HG02623 (cell line): ENCODE measurements around the gene DYSF.
"Not testable (repeated sequence)": the region's sequence is repeated elsewhere in the genome, so short reads cannot be mapped to it uniquely, and the experiment has no call there.

ENCODE experiments used
- ATAC-seq: cut with Tn5 transposase; IDR thresholded peaks from one replicate; pipeline ENCODE4 v1.9.1; 2021; ENCODE audit warnings: moderate library complexity; ENCODE audit not compliant: unreplicated experiment

Gene DYSF

GRCh38 chr2:71633086-71633485 lies 179.7 kb downstream of the DYSF start:
- no peak for ATAC-seq

DNA sequence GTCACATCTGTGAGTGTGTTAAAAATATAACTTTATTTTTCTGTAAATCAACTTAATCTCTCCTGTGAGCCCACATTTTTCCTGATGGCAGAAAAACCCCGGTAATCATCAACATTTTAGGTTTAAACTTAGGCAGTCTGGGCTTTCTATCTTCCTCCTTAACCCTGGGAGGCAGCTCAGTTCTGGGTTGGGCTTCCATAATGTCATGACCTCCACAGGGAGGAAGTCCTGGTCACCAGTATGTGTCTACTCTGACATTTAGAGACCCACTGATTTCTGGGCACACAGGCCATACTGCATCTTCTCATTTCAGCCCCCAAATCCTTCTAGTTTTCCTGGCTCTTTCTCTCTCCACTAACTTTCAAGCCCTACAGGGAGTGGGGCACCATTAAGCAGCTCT lies 181.2 kb downstream of the DYSF start:
- ATAC-seq: no peak

DNA sequence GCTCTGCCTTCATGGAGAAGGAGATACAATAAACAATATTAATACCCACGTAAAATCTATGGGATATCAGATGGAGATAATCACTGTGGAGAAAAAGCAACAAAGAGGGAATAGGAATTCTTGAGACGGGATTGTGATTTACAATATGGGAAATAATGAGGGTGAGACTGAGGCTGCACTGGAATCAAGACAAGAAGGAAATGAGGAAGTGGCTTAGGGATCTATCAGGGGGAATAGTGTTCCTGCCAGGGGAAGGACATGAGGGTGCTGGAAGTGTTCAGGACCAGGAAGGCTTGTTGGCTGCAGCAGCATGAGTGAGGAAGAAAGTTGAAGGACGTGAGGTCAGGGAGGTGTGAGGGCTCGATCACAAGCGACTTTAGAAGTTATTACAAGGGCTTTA lies 182.4 kb downstream of the DYSF start:
- no peak for ATAC-seq

DNA sequence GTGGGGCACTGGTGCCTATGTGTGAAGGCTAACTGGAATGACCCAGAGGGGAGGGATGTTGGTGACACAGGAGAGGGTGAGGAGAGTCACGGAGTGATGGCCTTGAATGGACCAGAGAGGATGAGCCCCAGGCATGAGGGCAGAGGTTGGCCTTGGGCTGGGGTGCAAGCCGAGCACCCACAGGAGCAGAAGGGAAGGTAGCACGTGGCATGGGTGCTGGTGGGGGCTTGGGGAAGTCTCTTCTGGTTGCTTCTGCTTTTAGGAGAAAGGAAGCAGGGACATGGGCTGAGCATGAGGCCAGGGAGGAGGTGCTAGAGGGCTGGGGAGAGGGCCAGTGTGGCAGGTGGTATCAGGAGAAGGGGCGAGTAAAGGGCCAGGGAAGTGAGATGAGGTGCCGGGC lies 183.8 kb downstream of the DYSF start:
- ATAC-seq: no peak

DNA sequence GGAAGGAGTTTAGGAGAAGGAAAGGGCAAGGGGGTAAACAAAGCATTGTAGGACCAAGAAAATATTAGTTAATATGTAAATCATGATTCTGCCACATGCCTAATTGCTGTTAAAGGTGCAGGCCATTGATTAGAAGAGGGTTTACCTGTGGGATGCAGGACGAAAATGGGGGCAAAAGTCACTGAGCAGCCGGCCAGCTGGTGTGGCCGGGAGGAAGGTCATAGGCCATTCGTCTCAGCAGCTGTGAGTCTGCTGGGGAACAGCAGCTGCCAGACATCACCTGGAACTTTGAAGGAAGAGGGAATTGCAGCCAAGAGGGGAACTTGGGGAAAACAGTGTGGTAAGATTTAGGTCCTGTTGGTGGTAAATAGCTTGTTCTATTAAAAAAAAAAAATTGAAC lies 184.4 kb downstream of the DYSF start:
- ATAC-seq: no peak

DNA sequence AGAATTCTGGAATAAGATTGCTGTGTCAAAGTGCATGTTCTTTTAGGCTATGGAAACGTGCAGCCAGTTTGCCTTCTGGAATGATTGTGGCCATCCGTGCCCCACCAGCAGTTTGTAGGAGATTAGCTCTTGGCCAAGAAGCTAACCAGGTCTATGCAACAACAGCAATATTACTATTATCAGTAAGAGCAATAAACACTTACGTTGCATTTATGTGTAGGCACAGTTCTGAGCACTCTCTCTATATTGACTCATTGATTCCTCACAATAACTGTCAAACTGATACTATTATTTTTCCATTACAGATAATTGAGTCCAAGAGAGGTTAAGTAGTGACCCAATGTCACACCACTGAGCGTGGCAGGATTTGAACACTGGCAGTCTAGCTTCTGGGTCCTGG lies 186.4 kb downstream of the DYSF start:
- ATAC-seq: no peak

- ATAC-seq: no peak
Measured at GRCh38 chr2:71640489-71640888, 187.1 kb downstream of the DYSF start.

DNA sequence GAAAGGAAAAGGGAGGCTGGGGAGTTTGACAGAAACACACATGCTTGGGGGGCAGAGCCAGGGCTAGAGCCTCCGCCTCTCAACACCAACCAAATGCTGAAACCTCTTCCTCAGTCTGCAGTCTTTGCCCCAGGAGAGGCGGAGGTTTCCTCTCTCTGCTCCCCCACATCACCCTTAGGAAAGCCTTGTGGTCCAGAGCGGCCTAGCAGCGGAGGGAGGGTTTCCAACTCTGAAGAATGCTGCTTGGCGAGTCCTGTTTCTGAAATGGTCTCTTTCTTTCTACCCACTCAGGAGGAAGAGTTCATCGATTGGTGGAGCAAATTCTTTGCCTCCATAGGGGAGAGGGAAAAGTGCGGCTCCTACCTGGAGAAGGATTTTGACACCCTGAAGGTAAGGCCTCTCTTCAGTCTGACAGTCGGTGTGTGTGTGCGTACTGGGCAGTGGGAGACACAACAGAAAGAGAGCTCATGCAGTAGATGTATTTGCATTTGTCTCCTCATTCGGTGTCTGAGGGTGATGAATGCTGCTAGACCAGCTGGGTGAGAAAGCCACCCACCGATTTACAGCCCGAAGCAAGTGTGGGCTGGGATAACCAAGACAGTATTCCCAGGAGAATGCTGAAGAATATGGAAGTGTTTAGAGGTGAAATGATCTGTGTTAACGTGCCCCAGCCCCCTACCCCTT lies 190.5 kb downstream of the DYSF start:
- no peak for ATAC-seq

DNA sequence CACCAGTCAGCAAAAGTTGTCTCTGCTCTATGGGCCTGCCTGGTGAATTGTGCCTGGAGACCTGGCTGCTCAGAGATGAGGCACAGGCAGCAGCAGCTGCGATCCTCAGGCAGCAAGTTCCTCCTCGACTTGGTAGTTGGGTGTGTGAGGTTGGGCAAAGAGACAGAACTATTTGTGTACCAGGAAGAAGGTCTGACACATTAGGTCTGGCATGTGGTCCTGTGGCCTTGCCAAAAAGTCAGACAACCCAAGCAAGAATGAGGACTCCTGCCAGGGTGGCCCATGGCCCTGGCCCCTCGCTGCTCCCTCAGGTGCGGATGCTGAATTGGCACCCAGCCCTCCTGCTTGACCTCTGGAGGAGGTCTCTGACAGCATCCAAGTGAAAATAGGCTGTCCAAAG lies 192.7 kb downstream of the DYSF start:
- no peak for ATAC-seq

DNA sequence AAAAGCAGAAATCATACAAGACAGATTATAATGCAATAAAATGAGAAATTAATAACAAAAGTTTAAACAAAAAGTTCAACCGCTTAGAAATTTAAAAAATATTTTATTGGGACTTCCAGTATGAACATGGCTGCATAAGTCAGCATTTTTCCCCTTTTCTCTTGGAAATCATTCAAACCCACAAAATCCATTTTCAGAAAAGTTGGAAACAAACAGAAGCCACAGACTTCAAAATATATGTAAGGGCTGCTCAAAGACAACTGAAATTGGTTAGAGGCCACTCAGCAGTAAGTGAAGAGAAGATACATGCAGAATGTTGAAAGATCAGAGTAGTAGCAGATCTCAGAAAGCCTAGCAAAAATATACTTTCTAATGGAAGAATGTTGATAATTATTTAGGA lies 194.0 kb downstream of the DYSF start:
- ATAC-seq: no peak

DNA sequence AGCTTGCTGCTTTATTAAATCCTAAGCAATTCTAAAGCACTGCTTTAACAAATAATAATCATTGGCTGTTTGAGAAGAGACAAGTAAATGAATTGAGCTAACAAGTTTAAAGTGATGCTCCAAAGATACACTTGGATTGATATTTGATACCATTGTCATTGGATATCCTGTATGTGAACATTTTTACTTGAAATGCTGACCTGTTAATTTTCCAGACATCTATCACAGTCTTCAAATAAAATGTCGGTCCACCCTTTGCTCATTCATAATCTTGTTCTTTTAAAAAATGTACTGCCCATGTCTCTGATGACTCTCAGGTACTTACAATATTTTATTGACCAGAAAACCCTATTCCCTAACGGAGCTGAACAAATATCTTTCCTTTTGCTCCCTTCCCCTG lies 202.1 kb downstream of the DYSF start:
- no peak for ATAC-seq

DNA sequence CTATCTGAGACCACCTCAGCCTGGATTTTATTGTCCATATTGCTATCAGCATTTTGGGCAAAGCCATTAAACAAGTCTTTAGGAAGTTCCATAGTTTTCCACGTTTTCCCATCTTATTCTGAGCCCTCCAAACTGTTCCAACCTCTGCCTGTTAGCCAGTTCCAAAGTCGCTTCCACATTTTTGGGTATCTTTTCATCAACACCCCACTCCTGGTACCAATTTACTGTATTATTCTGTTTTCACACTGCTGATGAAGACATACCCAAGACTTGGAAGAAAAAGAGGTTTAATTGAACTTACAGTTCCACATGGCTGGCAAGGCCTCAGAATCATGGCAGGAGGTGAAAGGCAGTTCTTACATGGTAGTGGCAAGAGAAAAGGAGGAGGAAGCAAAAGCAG lies 204.9 kb downstream of the DYSF start:
- ATAC-seq: not testable (repeated sequence)

- ATAC-seq: no peak
Measured at GRCh38 chr2:71658771-71659170, 205.4 kb downstream of the DYSF start.

DNA sequence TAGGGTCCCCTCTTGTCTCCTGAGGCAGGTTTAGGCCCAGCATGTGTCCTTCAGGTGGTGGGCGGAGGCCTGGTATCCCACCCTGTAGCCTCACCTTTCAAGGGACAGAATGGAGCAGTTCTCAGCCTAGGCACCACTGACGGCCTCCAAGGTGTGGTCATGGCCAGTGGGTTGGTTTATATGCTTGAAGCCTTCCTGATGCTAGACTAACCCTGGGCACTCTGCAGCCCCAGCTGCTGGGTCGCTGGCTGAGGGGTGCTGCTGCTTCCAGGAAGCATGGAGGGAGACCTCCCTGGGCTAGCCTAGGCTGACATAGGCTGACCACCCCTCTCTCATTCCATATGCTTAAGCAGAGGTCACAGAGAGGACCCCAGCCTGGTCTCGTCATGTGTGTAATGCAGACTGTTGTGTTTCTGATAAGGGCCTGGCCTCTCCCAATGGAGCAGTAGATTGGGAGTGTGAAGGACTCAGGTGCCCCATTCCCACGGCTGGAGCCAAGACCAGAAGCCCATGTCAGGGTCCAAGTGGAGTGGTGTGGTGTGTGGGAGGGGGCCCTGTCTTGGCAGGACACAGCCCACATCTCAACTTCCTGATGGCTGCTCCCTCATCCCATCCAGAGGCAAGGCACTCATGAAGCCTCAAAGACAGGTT lies 206.6 kb downstream of the DYSF start:
- no peak for ATAC-seq

GRCh38 chr2:71661782-71662181 lies 208.4 kb downstream of the DYSF start:
- ATAC-seq: no peak

DNA sequence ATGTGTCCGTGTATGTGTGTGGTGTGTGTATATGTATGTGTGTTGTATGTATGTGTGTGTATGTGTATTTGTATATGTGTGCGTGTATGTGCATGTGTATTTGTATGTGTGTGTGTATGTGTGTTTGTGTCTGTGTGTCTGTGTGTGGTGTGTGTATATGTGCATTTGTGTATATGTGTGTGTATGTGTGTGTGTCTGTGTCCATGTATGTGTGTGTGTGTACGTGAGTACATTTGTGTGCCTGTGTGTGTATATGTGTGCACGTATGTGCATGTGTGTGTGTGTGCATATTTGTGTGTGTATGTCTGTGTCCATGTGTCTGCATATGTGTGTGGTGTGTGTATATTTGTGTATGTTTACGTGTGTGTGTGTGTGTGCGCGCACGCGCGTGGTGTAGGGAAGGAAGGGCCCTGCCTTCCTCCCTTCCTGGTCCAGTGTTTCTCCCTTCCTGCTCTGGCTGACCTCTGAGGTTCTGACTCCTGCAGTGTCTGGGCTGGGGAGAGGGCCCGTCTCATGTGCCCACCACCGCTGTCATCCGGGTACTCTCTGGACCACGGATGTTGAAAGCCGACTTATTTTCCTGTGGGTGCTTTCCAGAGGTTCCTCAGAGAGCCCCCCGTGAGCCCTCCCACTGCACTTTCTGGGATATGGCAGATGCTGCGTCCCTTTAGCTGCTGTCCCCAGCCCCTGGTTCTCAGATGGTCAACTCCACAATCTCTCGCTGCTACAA lies 209.5 kb downstream of the DYSF start:
- no peak for ATAC-seq

DNA sequence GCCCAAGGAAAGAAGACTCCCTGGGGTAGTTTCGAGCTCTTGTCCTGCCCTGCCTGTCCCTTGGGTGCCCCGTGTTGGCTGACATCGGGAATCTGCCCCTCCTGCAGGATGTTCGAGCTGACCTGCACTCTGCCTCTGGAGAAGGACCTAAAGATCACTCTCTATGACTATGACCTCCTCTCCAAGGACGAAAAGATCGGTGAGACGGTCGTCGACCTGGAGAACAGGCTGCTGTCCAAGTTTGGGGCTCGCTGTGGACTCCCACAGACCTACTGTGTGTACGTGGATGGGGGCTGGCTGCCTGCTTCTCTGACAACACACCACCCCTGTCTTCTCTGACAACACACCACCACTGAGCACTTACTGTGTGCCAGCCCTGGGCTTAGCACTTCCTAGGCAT lies 210.8 kb downstream of the DYSF start:
- ATAC-seq: no peak

GRCh38 chr2:71665168-71666093 lies 212.1 kb downstream of the DYSF start:
- ATAC-seq: no peak

DNA sequence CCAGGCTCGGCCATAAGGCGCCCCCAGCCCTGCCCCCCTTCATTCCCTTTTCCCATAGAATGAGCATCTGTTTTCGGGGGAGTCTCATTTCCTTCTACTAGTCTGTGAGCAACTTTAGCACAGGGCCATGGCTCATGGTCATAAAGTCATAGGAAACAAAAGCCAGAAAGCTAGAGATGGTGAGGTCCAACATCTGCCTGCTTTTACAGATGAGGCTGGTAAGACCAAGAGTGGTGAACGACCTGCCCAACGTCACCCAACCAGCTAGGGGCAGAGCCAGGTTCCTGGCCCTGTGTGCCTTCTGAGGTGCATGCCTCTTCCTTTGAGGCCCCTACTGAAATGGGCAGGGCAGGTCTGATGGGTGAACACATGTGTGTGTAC lies 212.7 kb downstream of the DYSF start:
- ATAC-seq: no peak

DNA sequence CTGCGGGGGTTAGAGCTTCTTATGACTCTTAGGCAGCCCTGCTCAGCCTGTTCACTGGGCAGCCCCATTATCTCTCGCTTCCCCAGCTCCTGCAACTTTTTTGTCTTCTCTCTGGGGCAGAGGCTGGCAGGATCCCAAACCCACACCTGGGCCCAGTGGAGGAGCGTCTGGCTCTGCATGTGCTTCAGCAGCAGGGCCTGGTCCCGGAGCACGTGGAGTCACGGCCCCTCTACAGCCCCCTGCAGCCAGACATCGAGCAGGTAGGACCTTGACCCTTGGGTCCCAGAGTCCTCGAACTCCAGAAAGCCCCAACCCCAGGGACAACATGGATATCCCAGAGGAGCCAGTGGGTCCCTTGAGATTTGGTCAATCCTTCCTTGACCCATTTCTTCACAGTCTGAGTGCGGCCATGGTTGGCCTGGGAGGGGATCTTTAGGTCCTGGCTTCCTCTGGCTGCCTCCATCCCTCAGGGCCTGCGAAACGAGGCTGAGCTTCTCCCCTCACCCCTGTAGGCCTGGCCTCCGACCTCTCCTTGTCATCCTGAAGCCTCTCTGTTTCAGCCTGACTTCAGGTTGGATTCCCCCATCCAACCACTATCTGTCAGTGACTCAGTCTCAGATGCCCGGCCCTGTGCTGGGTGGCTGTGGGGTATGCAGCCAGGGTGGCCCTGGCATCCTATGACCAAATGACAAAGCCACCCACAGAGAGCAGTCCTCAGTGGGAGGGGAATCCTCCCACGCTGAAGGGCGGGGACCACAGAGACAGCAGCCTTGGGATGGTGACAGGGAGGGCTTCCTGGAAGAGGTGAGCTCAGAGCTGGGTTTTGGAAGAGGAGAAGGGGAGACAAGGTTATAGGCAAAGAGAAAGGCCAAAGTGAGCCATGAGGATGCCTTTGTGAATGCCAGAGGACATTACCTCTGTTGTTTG lies 214.2 kb downstream of the DYSF start:
- no peak for ATAC-seq
